HG02840 (cell line): ENCODE measurements around the gene TMEM170B.

ENCODE experiments used
- ATAC-seq: cut with Tn5 transposase; IDR thresholded peaks from one replicate; pipeline ENCODE4 v1.9.1; 2021; ENCODE audit warnings: mild to moderate bottlenecking, moderate library complexity, moderate number of reproducible peaks; ENCODE audit not compliant: unreplicated experiment, low FRiP score

Gene TMEM170B

GRCh38 chr6:11609324-11610071 lies 71.9 kb downstream of the TMEM170B start:
- ATAC-seq: no peak

DNA sequence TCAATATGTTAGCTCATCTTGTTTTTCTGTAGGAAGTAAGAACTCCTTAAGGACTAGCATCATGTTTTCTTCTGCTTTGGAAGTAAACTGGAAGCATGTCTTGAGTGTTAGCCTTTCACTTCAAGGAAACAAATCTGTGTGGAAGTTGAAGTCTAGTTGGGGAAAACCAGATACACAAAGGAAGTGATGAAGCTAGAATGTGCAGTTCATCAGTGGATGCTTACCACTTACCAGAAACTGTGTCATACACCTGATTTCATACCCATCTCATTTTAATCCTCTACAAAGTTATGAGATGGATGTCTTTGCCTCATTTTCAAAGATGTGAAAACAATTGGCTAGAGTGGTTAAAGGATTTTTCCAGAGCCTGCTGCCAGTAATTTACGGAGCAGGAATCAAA lies 75.8 kb downstream of the TMEM170B start:
- ATAC-seq: no peak

DNA sequence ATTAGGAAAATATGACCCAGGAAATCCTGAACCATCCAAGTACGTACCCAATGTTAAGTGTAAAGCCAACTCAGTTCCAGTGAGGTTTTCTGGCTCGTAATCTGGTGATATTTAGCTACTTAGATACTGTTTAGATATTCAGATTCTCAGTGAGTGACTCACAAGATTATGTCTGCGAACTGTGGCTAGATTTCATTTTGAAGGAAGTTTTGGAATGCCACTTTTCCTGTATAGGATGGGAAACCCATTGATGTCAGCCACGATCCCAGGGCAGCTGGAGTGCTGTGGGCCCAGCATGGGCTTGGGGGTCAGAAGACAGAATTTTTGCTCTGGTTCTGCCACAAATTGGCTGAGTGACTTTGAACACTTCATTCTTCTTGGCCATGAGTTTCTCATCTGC lies 76.3 kb downstream of the TMEM170B start:
- no peak for ATAC-seq

GRCh38 chr6:11614534-11615213 lies 77.1 kb downstream of the TMEM170B start:
- no peak for ATAC-seq

GRCh38 chr6:11615214-11615602 lies 77.7 kb downstream of the TMEM170B start:
- ATAC-seq: no peak

DNA sequence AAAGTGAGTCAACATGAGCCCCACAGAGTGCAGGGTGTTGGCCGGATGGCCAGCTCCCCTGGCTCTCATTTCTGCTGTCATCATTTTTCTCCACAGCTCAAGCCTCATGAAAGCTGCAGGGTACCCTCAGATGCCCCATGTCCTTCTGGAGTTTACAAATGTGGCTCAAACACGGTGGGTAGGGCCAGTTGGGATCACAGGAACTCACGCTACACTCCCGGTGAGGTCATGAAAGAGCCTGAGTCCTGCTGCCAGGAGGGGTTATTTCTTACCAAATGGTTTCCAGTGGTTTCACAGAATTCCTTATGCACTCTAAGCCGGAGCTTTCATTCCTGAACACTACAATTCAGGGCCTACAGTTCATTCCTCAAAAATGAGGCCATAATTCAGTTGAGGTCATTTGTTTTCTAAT lies 78.7 kb downstream of the TMEM170B start:
- ATAC-seq: no peak

DNA sequence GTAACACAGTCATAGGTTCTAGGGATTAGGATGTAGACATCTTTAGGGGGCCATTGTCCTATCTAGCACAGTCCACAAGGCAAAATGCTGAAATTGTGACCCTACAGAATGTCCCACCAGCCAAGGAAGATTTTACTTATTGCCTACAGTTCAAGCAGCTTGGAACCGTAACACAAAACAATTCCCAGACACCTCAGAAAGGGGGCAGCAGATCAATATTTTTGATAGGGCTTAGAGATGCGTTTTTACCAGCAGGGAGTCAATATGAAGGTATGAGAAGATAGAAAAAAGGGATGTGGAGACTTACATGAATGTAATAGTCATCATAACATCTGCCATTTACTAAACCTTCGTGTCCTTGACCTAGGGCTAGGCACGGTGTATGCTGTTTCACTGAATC lies 81.0 kb downstream of the TMEM170B start:
- no peak for ATAC-seq

DNA sequence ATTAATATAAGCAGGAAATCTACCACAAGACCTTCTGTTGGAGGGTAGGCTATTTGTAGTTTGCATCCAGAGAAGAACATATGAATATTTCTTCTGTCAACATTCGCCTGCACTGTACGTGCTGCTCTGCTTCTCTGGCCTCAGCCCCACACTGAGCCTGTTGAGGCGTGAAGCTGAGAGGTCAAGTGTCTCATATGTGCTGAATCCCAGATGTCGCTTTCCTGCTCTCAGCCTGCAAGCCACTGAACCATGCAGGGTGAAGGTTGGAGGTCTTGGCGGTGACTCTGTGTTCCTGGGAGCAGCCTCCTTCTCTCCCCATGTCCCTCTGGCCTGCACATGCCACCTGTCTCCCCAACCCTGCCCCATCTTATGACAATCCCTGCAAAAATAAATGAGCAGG lies 83.6 kb downstream of the TMEM170B start:
- ATAC-seq: no peak

- no peak for ATAC-seq
Measured at GRCh38 chr6:11622156-11622555, 84.6 kb downstream of the TMEM170B start.

DNA sequence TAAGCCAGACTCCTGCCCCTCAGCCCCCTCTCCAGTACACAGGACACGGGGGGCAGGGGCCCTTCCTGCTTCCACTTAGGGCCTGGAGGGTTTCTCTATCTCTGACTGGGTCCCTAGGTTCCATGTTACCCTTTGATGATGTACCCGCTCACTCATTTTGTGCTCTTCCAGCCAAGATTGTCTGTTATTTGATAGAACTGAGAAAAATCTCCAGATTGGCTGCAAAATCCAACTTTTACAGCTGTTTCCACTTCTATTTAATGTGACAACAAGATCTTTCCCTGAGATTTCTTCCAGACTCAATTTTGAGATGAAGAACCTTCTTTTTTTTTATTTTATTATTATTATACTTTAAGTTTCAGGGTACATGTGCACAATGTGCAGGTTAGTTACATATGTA lies 85.7 kb downstream of the TMEM170B start:
- ATAC-seq: no peak

- ATAC-seq: no peak
Measured at GRCh38 chr6:11625302-11625701, 87.8 kb downstream of the TMEM170B start.

GRCh38 chr6:11626356-11626755 lies 88.8 kb downstream of the TMEM170B start:
- no peak for ATAC-seq

DNA sequence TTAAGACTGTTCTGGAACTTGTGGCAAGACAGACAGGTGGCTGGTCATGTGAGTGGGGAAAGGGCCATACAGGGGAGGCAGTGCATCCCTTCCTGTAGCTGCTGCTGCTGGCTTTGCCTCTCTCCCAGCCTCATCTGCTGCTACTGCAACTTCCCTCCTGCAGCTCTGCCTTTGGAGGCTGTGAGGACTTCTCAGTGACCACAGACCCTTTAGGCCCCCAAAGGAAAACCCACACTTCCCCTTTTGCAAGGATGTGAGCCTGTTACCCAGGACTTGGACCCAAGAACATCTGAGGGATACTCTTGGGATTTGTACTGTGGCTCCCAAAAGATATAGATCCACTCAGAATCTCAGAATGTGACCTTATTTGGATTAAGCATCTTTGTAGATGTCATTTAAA lies 91.0 kb downstream of the TMEM170B start:
- no peak for ATAC-seq

GRCh38 chr6:11631008-11631407 lies 93.5 kb downstream of the TMEM170B start:
- ATAC-seq: no peak

DNA sequence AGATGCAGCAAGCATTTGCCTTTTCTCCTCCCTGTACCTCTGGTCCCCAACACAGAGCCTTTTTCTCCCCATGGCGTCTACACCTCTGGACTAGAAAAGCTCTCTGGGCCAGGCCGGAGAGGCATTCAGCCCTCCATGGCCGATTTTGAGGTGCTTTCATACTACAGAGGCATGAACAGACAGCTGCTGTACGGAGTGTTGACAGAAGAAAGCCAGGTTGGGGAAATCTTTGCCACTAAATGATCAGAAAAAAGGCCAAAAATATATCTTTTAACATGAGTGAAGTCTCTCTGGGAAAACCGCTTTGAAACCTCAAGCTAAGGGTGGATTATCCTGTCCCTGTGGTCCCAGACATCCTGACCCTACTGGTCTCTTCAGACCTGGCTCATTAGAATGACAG lies 94.0 kb downstream of the TMEM170B start:
- ATAC-seq: no peak

DNA sequence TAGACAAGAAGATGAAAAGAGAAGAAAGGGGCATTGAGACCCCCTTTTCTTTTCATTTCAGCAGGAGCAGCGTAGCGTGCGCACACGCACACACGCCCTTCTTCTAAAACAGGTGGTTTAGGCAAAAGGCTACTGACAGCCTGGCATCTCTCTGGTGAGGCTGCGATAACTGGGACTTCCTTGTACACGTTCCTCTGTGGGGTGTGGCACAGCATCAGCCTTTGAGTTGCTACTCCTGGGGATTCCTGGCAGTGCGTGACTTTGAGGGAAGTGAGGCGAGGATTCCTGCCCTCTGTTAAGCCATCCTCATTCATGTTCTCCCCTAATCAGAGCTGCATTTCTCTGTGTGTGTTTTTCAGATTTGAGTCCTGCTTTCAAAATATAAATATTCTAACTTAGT lies 94.7 kb downstream of the TMEM170B start:
- no peak for ATAC-seq

DNA sequence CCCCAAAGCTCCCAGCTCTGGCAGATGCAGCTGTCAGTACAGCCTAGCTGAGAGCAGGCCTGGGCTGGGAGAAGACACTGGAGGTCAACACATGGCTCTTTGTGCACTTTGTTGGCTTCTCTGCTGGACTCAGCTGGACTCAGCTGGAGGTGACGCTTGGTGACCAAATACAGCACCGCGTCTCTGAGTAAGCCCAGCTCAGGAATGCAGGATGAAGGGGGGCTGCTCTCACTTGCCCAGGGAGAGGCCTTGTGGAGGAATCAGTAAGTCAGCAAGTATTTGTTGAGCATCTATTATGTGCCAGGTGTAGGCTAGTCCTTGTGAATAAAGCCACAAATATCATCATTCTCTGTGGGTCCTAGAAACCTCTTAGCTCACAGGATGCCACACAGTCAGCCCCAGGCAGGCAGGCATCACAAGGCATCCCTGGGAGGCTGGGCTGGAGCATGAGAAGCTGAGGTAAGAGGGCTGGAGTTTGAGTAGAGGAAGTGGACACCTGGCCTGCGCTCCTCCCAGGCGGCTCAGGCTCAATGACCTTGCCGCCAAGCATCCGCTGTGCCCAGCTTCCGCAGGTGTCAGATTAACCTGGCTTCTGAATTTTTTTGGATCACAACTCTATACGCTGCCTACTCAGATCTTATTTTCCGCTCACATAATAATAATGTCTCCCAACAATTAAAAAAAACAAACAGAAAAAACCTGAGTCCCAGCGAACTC lies 95.4 kb downstream of the TMEM170B start:
- ATAC-seq: no peak
